OCI-LY3 (cell line): Measurements from ENCODE around the gene PLOD1.

Source experiments
- H2AFZ ChIP-seq: fragments of 200-600, 300-600 bp; shearing (Covaris generic); 2 replicates; pipeline ENCODE4 v1.6.0; 2014; ENCODE audit warnings: antibody characterized with exemption, low read depth, low read length
- H3K27ac ChIP-seq: fragments of 200-600, 300-600 bp; sonication (generic); 2 replicates; pipeline ENCODE4 v1.5.1; 2014; ENCODE audit warnings: mild to moderate bottlenecking, low read length, moderate library complexity, mixed read lengths
- H3K27me3 ChIP-seq: fragments of 200-600, 300-600 bp; sonication (generic); 2 replicates; pipeline ENCODE4 v1.6.1; 2014; ENCODE audit warnings: low read depth, low read length, mixed read lengths
- H3K36me3 ChIP-seq: fragments of 200-600, 300-600 bp; sonication (generic); replicated peaks from 2 replicates; pipeline ENCODE3; 2014; ENCODE audit warnings: low read depth, low read length, mixed read lengths
- H3K4me1 ChIP-seq: fragments of 300-600, 200-600 bp; sonication (generic); 2 replicates; pipeline ENCODE4 v1.6.1; 2014; ENCODE audit warnings: low read length, mixed read lengths
- H3K4me2 ChIP-seq: fragments of 200-600, 300-600 bp; sonication (generic); 2 replicates; pipeline ENCODE4 v1.6.1; 2014; ENCODE audit warnings: low read length, mixed read lengths
- H3K4me3 ChIP-seq: fragments of 300-600, 200-600 bp; sonication (generic); 2 replicates; pipeline ENCODE4 v1.5.1; 2014; ENCODE audit warnings: antibody characterized with exemption, mild to moderate bottlenecking, low read length, moderate library complexity
- H3K79me2 ChIP-seq: fragments of 300-600, 200-600 bp; shearing (Covaris generic); 2 replicates; pipeline ENCODE4 v1.6.1; 2014; ENCODE audit warnings: mild to moderate bottlenecking, low read length, mixed read lengths
- H3K9ac ChIP-seq: fragments of 300-600, 200-600 bp; shearing (Covaris generic); 2 replicates; pipeline ENCODE4 v1.6.0; 2014; ENCODE audit warnings: mild to moderate bottlenecking, low read length, moderate library complexity
- H3K9me3 ChIP-seq: fragments of 200-600, 300-600 bp; shearing (Covaris generic); 2 replicates; pipeline ENCODE4 v1.6.1; 2014; ENCODE audit warnings: low read length, mixed read lengths; ENCODE audit not compliant: insufficient read depth
- H4K20me1 ChIP-seq: fragments of 200-600, 300-600 bp; sonication (generic); 2 replicates; pipeline ENCODE4 v1.6.1; 2016; ENCODE audit warnings: low read length, mixed read lengths; ENCODE audit not compliant: insufficient read depth
- CTCF ChIP-seq: fragments of 200-600, 300-600 bp; sonication (generic); IDR thresholded peaks from 2 replicates; pipeline ENCODE4 v1.5.1; 2014; ENCODE audit warnings: antibody characterized with exemption, low read length, low read depth
- EZH2phosphoT487 ChIP-seq: fragments of 200-600 bp; shearing (Covaris generic); IDR thresholded peaks from 2 replicates; pipeline ENCODE4 v1.6.1; 2018; ENCODE audit warnings: antibody characterized with exemption, mixed run types, low read depth

PLOD1 gene

GRCh38 chr1:12010746-12011570 lies 76.4 kb downstream of the PLOD1 start:
- H3K4me1 ChIP-seq, result peaks cover 6% of the 10 kb centered on the region
- H3K9ac ChIP-seq, result no peak overlapping the region
- no peaks in the 10 kb centered on the region for H4K20me1 ChIP-seq
- H3K4me3 ChIP-seq, result no peak overlapping the region
- H3K4me2 ChIP-seq, result no peak overlapping the region
- H3K9me3 ChIP-seq, result no peaks in the 10 kb centered on the region
- no peak for TF ChIP-seq CTCF
- no peak for TF ChIP-seq EZH2phosphoT487
- H3K27me3 ChIP-seq, result no peaks in the 10 kb centered on the region
- no peaks in the 10 kb centered on the region for H3K79me2 ChIP-seq
- H3K36me3 ChIP-seq, result peaks cover 22% of the 10 kb centered on the region
- no peak overlapping the region for H2AFZ ChIP-seq
- no peak overlapping the region for H3K27ac ChIP-seq

- Histone ChIP-seq H3K4me2 (no peak overlapping the region), H4K20me1 (no peaks in the 10 kb centered on the region), H3K4me3 (no peak overlapping the region), H3K4me1 (no peaks in the 10 kb centered on the region), H3K27ac (no peak overlapping the region), H3K36me3 (peaks cover 11% of the 10 kb centered on the region), H3K27me3 (no peaks in the 10 kb centered on the region), H3K9ac (no peak overlapping the region), H2AFZ (no peak overlapping the region), H3K9me3 (no peaks in the 10 kb centered on the region), H3K79me2 (no peaks in the 10 kb centered on the region)
- TF ChIP-seq CTCF (no peak), EZH2phosphoT487 (no peak)
These were observed 77.5 kb downstream of the PLOD1 start for GRCh38 chr1:12011998-12012397.

GRCh38 chr1:12012560-12013316 lies 78.2 kb downstream of the PLOD1 start:
- Histone ChIP-seq H3K9me3 (no peaks in the 10 kb centered on the region), H3K4me1 (no peaks in the 10 kb centered on the region), H3K27ac (no peak overlapping the region), H3K4me3 (no peak overlapping the region), H4K20me1 (no peaks in the 10 kb centered on the region), H3K4me2 (no peak overlapping the region), H3K79me2 (no peaks in the 10 kb centered on the region), H3K36me3 (peaks cover 5% of the 10 kb centered on the region), H2AFZ (no peak overlapping the region), H3K27me3 (no peaks in the 10 kb centered on the region), H3K9ac (no peak overlapping the region)
- TF ChIP-seq CTCF (no peak), EZH2phosphoT487 (no peak)

GRCh38 chr1:12014141-12014991 lies 79.8 kb downstream of the PLOD1 start:
- no peak overlapping the region for H2AFZ ChIP-seq
- no peaks in the 10 kb centered on the region for H4K20me1 ChIP-seq
- no peak overlapping the region for H3K9ac ChIP-seq

More at GRCh38 chr1:12014141-12014991, 79.8 kb downstream of the PLOD1 start:
- peaks cover 3% of the 10 kb centered on the region for H3K36me3 ChIP-seq
- H3K79me2 ChIP-seq, result no peaks in the 10 kb centered on the region
- H3K27ac ChIP-seq, result no peak overlapping the region
- no peak for TF ChIP-seq CTCF
- TF ChIP-seq EZH2phosphoT487, result no peak
- no peaks in the 10 kb centered on the region for H3K9me3 ChIP-seq
- no peak overlapping the region for H3K4me2 ChIP-seq
- no peak overlapping the region for H3K4me3 ChIP-seq
- H3K4me1 ChIP-seq, result no peaks in the 10 kb centered on the region
- H3K27me3 ChIP-seq, result no peaks in the 10 kb centered on the region
